Renal pelvis (tissue), 12 donors: ENCODE results near the gene SRM. TPM values are rescaled to one million over a fixed set of nuclear protein-coding genes. Genes with fewer than 3 reads are reported as not detected.
"Not testable (repeated sequence)": the region's sequence is repeated elsewhere in the genome, so short reads cannot be mapped to it uniquely, and the experiment has no call there.

ENCODE experiments used
- DNase-seq: peaks from one replicate; pipeline ENCODE4 v3.0.0-alpha.2; 2013
- long read RNA-seq, 16 experiments: transcript quantifications; one replicate each; lab custom pipeline, GENCODE V29; 2026
- polyA plus RNA-seq, 3 donors: library from polyadenylated mRNA; unstranded; fragments of 120-200 nt; gene quantifications; one replicate each; pipeline ENCODE4 v1.2.1, GENCODE V29; 2013; ENCODE audit not compliant: insufficient read length in 3 of 3

The SRM gene
- polyA plus RNA-seq = 10 to 100 TPM; 41.4 to 54.2 (median 49.7) TPM
- long read RNA-seq, donor 1, transcript SRM-201 (8 exons, 1,266 nt) = major isoform, 23 of 38 reads
- long read RNA-seq, donor 1, partial matches to known transcripts = 14 of 38 reads
- long read RNA-seq, donor 1, other reads (novel, unspliced or antisense) = 0 of 38 reads
- long read RNA-seq, donor 2, transcript SRM-201 (8 exons, 1,266 nt) = major isoform, 31 of 55 reads
- long read RNA-seq, donor 2, partial matches to known transcripts = 23 of 55 reads
- long read RNA-seq, donor 2, other reads (novel, unspliced or antisense) = 0 of 55 reads
- long read RNA-seq, donor 3, transcript SRM-201 (8 exons, 1,266 nt) = major isoform, 26 of 51 reads
- long read RNA-seq, donor 3, partial matches to known transcripts = 22 of 51 reads
- long read RNA-seq, donor 3, other reads (novel, unspliced or antisense) = 0 of 51 reads
- long read RNA-seq, donor 4, transcript SRM-201 (8 exons, 1,266 nt) = major isoform, 42 of 57 reads
- long read RNA-seq, donor 4, partial matches to known transcripts = 12 of 57 reads
- long read RNA-seq, donor 4, other reads (novel, unspliced or antisense) = 0 of 57 reads
- long read RNA-seq, donor 5, transcript SRM-201 (8 exons, 1,266 nt) = major isoform, 14 of 22 reads
- long read RNA-seq, donor 5, partial matches to known transcripts = 7 of 22 reads
- long read RNA-seq, donor 5, other reads (novel, unspliced or antisense) = 0 of 22 reads
- long read RNA-seq, donor 6, transcript SRM-201 (8 exons, 1,266 nt) = major isoform, 28 of 42 reads
- long read RNA-seq, donor 6, partial matches to known transcripts = 12 of 42 reads
- long read RNA-seq, donor 6, other reads (novel, unspliced or antisense) = 0 of 42 reads
- long read RNA-seq, donor 7, transcript SRM-201 (8 exons, 1,266 nt) = major isoform, 33 of 59 reads
- long read RNA-seq, donor 7, partial matches to known transcripts = 23 of 59 reads
- long read RNA-seq, donor 7, other reads (novel, unspliced or antisense) = 0 of 59 reads
- long read RNA-seq, donor 8, transcript SRM-201 (8 exons, 1,266 nt) = major isoform, 26 of 43 reads
- long read RNA-seq, donor 8, partial matches to known transcripts = 16 of 43 reads
- long read RNA-seq, donor 8, other reads (novel, unspliced or antisense) = 0 of 43 reads
- long read RNA-seq, donor 9, transcript SRM-201 (8 exons, 1,266 nt) = major isoform, 47 of 82 reads
- long read RNA-seq, donor 9, partial matches to known transcripts = 33 of 82 reads
- long read RNA-seq, donor 9, other reads (novel, unspliced or antisense) = 0 of 82 reads
- long read RNA-seq, donor 10, transcript SRM-201 (8 exons, 1,266 nt) = major isoform, 32 of 59 reads
- long read RNA-seq, donor 10, partial matches to known transcripts = 23 of 59 reads
- long read RNA-seq, donor 10, other reads (novel, unspliced or antisense) = 0 of 59 reads
- long read RNA-seq, donor 11, transcript SRM-201 (8 exons, 1,266 nt) = major isoform, 31 of 46 reads
- long read RNA-seq, donor 11, partial matches to known transcripts = 13 of 46 reads
- long read RNA-seq, donor 11, other reads (novel, unspliced or antisense) = 0 of 46 reads
- long read RNA-seq, donor 12, transcript SRM-201 (8 exons, 1,266 nt) = major isoform, 28 of 52 reads
- long read RNA-seq, donor 12, partial matches to known transcripts = 22 of 52 reads
- long read RNA-seq, donor 12, other reads (novel, unspliced or antisense) = 0 of 52 reads
- long read RNA-seq, donor 13, transcript SRM-201 (8 exons, 1,266 nt) = major isoform, 21 of 24 reads
- long read RNA-seq, donor 13, partial matches to known transcripts = 0 of 24 reads
- long read RNA-seq, donor 13, other reads (novel, unspliced or antisense) = 0 of 24 reads
- long read RNA-seq, donor 14 = 0 reads
- long read RNA-seq, donor 15, transcript SRM-201 (8 exons, 1,266 nt) = major isoform, 47 of 84 reads
- long read RNA-seq, donor 15, partial matches to known transcripts = 34 of 84 reads
- long read RNA-seq, donor 15, other reads (novel, unspliced or antisense) = 0 of 84 reads
- long read RNA-seq, donor 16, transcript SRM-201 (8 exons, 1,266 nt) = major isoform, 42 of 67 reads
- long read RNA-seq, donor 16, partial matches to known transcripts = 23 of 67 reads
- long read RNA-seq, donor 16, other reads (novel, unspliced or antisense) = 0 of 67 reads

GRCh38 chr1:11059968-11060830 lies at the start of gene SRM:
SRM (minus strand) TSS chr1:11060018; CDS start chr1:11059943, 75 bp downstream.
- DNase-seq = peak; percentile 90

DNA sequence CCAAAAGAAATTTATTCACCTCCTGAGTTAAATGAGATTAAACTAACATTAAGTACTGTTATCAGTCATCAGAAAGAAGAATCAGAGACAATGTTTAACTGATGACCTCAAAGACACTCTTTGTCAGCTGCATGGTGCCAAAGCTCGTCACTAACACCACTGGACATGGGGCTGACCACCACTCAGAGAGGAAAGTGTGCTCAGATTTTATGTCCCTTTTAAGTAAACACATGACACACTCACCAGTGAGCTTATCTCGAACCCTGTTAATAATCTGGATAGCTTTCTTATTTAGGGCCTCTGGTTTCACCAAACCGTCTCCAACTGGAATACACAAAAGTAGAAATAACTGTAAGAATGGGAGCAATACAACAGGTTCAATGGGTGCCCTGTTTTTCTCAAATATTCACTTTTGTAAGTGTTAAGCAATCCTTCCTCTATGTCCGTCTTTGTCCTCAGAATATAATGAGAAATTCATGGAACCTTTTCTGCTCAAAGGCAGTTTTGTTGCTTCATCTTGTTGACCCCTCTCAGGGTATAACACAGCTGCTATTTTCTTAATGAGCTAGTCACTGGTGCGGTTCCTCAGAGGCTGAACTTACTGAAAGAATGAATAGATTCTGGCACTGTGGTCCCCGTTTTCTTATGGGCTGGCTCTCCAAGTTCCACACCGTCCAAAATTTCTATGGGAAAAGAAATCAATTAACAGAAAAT lies 49.4 kb upstream of the SRM start:
- no peak for DNase-seq

- peak; percentile 71 for DNase-seq
Observed at GRCh38 chr1:11107599-11107998, 47.8 kb upstream of the SRM start.

GRCh38 chr1:11105586-11105985 lies 45.8 kb upstream of the SRM start:
- DNase-seq = peak; percentile 9

DNA sequence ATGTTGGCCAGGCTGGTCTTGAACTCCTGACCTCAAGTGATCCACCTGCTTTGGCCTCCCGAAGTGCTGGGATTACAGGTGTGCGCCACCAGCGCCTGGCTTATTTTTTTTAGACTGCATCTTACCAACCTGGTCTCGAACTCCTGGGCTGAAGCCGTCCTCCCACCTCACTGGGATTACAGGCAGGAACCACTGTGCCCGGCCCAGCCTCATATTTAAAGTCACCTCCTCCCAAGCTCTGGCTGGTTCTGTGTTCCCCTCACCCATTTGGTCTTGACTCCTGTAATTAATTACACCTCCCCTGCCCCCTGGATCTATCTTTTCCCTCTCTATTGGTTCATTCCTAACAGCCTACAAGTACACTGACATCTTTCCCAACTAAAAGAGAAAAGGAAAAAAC lies 41.5 kb upstream of the SRM start:
- DNase-seq = no peak

- DNase-seq = not testable (repeated sequence)
Observed at GRCh38 chr1:11100806-11101205, 41.0 kb upstream of the SRM start.

GRCh38 chr1:11100149-11100493 lies 40.3 kb upstream of the SRM start:
- DNase-seq = no peak

- peak; percentile 89 for DNase-seq
Observed at GRCh38 chr1:11099310-11100148, 39.7 kb upstream of the SRM start, which contains the start of gene EXOSC10. EXOSC10 (minus strand) TSS chr1:11099869; CDS start chr1:11099831, 38 bp downstream.

- no peak for DNase-seq
Observed at GRCh38 chr1:11098931-11099309, 39.1 kb upstream of the SRM start.

- DNase-seq = not testable (repeated sequence)
Observed at GRCh38 chr1:11083784-11084183, 24.0 kb upstream of the SRM start.

DNA sequence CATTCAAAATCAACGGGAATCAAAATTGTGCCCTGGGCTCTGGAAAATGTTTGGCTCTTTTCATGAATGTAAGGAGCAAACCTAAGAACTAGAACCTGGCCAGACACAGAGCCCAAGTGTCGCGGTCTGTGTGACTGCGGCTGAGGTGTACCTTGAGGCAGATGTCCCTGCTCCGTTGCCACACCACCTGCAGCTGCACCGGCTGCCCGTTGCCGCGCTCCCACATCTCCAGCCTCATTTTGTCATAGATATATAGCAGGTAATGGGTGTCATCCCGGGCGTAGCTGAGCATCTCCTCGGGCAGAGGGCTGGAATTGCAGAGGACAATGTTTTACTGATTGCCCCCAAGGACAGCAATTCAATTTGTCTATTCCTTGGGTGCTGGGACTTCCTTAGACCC lies 21.1 kb upstream of the SRM start:
- DNase-seq = no peak

DNA sequence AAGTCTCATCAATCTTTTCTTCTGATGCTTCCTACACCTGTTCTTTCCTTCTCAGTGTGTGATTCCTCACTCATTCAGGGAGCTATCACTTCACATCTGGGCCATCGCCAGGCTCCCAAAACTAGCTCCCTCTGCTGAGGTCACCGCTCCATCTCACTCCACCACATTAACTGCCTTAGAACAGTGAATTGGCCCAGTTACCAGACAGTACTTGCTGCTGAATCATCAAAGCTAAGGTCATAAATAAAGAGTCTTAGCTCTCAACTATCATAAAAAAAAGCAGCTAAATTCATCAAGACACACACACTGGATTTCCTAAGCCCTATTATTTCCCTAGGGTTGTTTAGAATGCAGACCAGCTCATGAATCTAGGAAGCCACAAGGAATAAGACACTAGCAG lies 18.8 kb upstream of the SRM start:
- DNase-seq = no peak

DNA sequence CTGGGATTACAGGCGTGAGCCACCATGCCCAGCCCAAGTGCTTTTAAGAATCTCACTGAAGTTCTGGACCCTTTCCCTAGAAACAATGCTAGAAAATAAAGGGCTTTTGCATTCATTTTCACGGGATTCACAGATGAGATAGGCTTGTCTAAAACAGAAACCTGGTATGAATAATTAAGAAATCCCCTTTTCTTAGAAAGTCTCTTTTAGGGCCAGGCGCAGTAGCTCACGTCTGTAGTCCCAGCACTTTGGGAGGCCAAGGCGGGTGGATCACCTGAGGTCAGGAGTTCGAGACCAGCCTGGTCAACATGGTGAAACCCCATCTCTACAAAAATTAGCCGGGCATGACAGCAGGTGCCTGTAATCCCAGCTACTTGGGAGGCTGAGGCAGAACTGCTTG lies 13.6 kb upstream of the SRM start:
- DNase-seq = not testable (repeated sequence)

DNA sequence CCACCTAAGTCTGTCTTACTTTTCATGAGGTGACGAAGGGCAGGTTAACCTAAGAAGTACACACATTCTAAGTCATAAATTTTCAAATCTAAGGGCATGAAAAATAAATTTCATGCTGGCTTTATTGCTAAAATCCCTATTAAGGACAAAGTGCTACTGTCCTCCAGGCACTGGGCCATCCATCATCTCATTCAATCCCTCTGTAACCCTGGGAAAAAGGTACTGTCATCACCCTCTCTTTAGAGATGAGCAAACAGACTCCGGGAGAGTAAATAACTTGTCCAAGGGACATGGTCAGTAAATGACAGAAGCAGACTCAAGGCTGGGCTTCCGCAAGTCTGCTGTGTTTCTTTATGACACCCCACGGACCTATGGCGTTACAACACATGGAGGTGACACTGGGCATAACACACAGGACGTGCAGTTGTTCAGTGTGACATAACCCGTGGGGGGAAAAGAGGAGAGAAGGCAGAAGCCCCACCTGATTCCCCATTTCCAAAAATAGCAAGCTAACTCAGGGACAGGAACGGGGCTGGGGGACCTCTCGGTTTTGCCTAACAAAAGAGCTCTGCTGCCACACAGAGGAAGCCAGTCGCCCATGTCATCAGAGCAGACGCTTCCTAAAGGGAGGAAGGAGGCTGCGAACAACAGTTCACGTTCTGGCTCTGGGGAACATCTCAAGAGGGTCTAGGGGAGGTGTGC lies 12.5 kb upstream of the SRM start:
- no peak for DNase-seq

DNA sequence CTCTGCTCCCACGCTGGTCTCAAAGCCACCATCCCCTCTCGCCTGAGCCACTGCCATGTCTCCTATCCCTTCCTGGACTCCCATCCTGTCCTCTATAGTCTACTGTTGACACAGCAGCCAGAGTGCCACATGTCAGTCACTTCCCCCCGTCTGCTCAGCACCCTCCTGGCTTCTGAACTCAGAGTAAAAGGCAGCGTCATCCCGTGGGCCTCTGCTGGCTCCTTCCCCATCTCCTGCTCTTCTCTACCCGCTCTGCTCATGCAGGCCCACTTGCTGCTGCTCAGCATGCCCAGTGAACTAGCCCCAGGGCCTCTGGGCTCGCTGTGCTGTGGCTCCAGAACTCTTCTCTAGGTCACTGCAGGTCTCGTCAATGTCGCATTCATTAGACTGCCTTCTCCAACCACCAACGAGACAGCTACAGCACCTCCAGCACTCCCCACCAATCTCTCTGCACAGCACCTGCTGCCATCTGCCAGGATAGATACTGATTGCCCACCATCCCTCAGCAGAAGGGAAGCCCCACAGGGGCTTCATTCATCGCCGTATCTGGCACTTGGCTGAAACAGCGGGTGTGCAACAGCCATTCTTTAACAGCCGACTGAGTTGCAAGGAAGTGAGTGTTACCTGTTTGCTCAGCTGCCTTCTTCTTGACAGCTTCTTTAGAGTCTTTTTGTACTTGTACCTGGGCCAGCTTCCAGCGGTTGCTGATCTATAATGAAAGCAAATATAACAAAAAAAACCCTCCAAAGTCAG lies 11.8 kb upstream of the SRM start:
- DNase-seq = no peak

GRCh38 chr1:11070876-11071275 lies 11.1 kb upstream of the SRM start:
- no peak for DNase-seq
